ENCODE measurements around the gene CGB3. TPM values are rescaled to one million over a fixed set of nuclear protein-coding genes. Genes with fewer than 3 reads are reported as not detected.
A peak's percentile ranks its signal among the peaks of the same experiment; 100 is the strongest.

Gene CGB3
- total RNA-seq, 1 experiment from 2014 or later, result not detected

GRCh38 chr19:49016067-49016839, 7.9 kb downstream of the CGB3 start:
- no peak for DNase-seq (ENCODE audit: low spot score)

DNA sequence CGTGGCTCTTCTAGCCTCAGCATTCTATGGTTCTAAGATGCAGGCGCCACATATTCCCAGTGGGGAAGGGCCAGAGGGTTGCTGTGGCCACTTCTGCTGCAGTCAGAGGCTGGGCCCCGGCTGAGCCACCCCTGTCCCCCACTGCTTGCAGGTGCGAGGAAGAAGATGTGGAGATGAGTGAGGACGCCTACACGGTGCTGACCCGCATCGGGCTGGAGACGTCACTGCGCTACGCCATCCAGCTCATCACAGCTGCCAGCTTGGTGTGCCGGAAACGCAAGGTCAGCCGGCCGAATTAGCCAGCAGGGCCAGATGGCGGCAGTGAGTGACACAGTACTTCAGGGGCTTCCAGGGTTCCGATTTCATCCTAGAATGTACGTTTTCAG, 9.3 kb downstream of the CGB3 start:
- DNase-seq (ENCODE audit: low spot score), result no peak

DNA sequence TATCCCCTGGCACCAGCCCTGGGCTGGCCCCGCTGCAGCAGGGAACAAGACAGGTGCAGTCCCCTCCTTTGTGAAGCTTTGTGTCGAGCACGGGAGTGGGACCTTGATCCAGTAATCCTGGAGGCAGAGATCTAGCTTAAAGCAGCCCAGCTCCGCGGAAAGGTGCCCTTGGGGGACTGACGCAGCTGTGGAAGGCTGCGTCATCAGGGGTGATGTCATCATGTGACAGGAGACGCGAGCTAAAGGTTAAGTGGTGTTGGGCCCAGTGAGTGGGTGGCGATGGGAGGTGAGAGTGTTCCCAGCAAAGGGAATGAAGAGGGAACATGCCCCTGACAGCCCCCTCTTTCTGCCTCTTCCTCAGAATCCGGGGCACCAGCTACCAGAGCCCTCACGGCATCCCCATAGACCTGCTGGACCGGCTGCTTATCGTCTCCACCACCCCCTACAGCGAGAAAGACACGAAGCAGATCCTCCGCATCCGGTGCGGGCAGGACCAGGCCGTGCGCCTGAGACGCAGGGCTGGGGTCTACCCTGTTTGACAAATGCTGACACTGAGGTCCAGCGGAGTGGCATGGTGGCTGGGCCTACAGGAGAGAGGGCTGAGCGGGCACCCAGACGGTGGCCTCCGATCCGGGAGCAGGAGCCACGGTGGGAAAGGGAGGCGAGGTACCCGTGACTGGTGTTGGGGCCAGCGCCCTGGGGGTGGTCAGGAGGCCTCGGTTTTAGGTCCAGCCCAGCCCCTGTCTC, 9.8 kb downstream of the CGB3 start:
- DNase-seq (ENCODE audit: low spot score), result no peak

GRCh38 chr19:49011194-49011593, 12.9 kb downstream of the CGB3 start:
- DNase-seq (ENCODE audit: low spot score), result no peak

GRCh38 chr19:49010453-49010852, 13.7 kb downstream of the CGB3 start:
- DNase-seq (ENCODE audit: low spot score), result no peak

DNA sequence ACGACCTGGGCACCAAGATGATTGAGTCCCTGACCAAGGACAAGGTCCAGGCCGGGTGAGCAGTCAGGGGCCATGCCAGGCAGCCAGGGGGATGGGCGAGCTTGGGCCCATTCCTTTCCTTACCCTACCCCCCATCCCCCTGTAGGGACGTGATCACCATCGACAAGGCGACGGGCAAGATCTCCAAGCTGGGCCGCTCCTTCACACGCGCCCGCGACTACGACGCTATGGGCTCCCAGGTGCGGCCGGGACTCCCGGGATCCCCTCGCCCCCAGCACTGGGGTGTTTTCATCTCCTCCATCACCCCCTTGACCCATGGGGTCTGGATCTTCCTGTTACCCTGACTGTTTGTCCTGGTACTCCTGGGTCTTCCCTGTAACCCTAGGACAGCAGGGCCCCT, 14.3 kb downstream of the CGB3 start:
- DNase-seq (ENCODE audit: low spot score), result no peak

GRCh38 chr19:49006905-49007304, 17.2 kb downstream of the CGB3 start:
- DNase-seq (ENCODE audit: low spot score), result no peak

DNA sequence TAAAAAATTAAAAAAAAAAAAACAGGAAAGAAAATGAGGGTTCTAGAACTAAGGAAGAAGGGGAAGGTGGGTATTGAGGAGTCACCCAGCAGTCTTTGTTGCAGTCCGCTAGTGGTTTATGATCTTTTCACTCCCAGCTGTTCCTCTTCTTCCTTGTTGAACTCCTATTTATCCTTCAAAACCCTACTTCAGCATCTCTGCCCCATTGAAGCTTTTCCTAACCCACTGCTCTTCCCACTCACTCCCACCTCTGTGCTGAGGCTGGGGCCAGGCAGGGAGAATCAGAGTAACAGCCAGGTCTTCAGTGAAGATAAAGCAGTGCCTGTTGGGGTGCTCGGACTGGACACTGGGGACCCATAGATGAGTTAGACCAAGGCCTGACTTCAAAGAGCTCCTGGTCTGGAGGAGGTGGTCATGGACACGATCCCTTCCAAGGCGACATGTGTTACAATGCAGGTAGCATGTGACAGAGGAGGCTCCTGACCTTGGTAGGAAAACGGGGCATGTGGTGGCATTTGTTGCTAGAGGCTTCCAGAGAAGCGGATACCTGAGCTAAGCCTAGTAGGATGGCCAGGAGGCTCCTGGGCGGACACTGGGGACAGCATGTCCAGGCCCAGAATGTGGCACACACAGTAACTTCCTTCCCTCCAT, 19.0 kb downstream of the CGB3 start:
- no peak for DNase-seq (ENCODE audit: low spot score)

DNA sequence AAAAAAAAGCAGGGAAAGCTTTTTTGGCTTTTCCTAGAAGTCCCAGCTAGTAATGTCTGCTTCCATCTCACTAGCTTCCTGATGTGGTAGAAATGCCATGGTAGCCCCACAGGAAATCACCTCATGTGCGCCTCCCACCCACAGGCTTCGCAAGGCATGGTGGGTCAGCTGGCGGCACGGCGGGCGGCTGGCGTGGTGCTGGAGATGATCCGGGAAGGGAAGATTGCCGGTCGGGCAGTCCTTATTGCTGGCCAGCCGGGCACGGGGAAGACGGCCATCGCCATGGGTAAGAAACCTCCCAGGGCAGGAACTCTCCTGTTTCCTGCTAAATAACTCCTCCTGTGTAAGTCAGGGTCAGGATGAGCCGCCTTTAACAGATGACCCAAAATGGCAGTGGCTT, 20.0 kb downstream of the CGB3 start:
- DNase-seq (ENCODE audit: low spot score), result no peak

DNA sequence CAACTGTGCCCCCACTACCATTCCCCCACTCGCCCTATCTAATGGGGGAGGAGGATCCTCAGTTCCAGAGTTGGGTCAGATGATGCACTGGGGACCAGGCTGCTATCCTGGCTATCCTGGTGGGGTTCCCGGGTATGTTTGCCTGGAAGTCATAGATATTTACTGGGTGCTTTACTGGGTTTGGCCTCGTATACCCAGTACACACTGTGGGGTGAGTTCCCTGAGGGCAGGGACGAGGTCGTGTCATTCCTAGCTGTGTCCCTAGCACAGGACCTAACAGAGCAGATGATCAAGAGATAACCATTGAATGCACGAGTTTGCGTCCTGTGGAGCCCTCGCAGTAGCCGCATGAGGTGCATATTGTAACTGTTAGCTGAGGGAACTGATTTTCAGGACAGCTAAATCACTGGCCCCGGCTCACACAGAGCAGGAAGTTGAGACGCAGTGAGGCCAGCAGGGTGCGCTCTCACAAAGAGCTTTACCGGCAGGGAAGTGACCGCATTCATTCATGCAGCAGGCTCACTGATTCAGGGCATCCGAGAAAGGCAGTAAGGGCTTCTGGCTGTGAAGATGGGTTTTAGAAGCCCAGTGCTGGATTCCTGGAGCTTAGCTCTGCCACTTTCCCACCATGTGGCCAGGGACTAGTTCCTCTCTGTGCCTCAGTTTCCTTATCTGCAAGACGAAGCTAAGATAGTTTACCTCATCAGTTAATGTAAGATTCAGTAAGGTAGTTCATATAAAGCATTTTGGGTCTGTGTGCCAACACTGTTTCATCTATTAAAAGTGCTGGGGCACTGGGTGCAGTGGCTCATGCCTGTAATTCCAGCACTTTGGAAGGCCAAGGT, 24.4 kb downstream of the CGB3 start:
- DNase-seq (ENCODE audit: low spot score), result peak; percentile 91

GRCh38 chr19:48997972-48998371, 26.2 kb downstream of the CGB3 start:
- peak; percentile 87 for DNase-seq (ENCODE audit: low spot score)

GRCh38 chr19:48994035-48994386, 30.1 kb downstream of the CGB3 start:
- peak; percentile 54 for DNase-seq (ENCODE audit: low spot score)

- DNase-seq (ENCODE audit: low spot score), result peak; percentile 100
Observed at GRCh38 chr19:48993175-48994034, 30.7 kb downstream of the CGB3 start, which contains the start of the genes GYS1 and RUVBL2. Gene GYS1, minus strand, starts transcription at chr19:48993309. Its CDS starts 197 bp downstream, at chr19:48993112. Gene RUVBL2, plus strand, starts transcription at chr19:48993887. Its CDS starts 25 bp downstream, at chr19:48993912.

DNA sequence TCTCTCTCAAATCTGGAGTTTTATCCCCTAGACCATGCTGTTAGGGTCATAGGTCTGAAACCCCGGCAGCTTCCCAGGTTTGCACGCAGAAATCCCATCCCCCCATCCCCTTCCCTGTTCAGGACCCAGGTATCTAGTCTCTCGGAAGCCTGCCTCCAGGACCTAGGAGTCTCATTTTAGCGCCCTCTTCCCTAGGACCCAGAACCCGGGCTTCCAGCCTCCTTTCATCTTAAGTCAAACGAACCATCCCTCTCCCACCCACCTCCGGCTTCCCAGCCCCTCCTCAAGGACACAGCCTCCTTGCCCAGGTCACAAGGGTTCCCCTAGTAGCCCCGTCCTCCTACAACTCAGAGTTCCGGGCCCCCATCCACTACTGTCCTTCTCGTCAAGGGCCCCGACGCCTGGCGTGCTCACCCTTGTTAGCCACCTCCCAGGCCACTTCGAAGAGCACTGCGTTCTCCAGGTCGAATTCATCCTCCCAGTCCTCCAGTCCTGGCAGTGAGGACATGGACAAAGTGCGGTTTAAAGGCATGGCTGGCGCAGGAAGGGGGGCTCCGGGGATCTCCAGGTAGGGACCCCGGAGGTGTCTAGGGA, 31.5 kb downstream of the CGB3 start:
- peak; percentile 55 for DNase-seq (ENCODE audit: low spot score)

GRCh38 chr19:48991873-48992580, 32.1 kb downstream of the CGB3 start:
- DNase-seq (ENCODE audit: low spot score), result peak; percentile 80

- DNase-seq (ENCODE audit: low spot score), result no peak
Observed at GRCh38 chr19:48991011-48991609, 33.0 kb downstream of the CGB3 start.

- DNase-seq (ENCODE audit: low spot score), result no peak
Observed at GRCh38 chr19:48990400-48990799, 33.7 kb downstream of the CGB3 start.

GRCh38 chr19:48989701-48990291, 34.3 kb downstream of the CGB3 start:
- no peak for DNase-seq (ENCODE audit: low spot score)

DNA sequence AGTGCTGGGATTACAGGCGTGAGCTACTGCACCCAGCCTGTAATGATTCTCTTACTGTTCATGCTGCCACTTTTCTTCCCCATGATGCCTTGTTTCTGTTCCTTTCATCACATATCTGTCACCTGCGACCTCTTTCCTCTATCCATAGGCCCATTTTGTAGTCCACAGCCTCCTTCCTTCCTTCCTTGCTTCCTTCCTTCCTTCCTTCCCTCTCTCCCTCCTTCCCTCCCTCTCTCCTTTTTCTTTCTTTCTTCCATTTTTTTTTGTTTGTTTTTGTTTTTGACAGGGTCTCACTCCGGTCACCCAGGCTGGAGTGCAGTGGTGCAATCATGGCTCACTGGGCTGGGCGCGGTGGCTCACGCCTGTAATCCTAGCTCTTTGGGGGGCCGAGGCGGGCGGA, 35.3 kb downstream of the CGB3 start:
- DNase-seq (ENCODE audit: low spot score), result no peak
